ENCODE data around the gene SAMMSON.

Gene SAMMSON

GRCh38 chr3:70108072-70108471, 108.5 kb downstream of the SAMMSON start:
- no peaks in the 10 kb centered on the region for H3K9me2 ChIP-seq (replicated peaks; ENCODE audit: control insufficient read depth, low read length)
- H3K9me3 ChIP-seq (ENCODE audit: control insufficient read depth, insufficient read depth, low read length) = no peaks in the 10 kb centered on the region

GRCh38 chr3:70108546-70108945, 109.0 kb downstream of the SAMMSON start:
- H3K4me2 ChIP-seq (ENCODE audit: low read length) = no peak overlapping the region
- H3K27ac ChIP-seq (ENCODE audit: low read depth, low read length) = no peak overlapping the region
- TF ChIP-seq EZH2phosphoT487 (IDR thresholded peaks at IDR 0.05; ENCODE audit: borderline replicate concordance, low read length) (no peak), CTCF (IDR thresholded peaks at IDR 0.05; ENCODE audit: low read depth, low read length, poor library complexity, severe bottlenecking) (no peak)
- peaks cover 5% of the 10 kb centered on the region; the same call in 1 of the 2 replicates for H3K27me3 ChIP-seq (ENCODE audit: control insufficient read depth, low read length)
- H3K4me1 ChIP-seq (ENCODE audit: control insufficient read depth, low read length) = no peaks in the 10 kb centered on the region
- no peak overlapping the region for H3K4me3 ChIP-seq (ENCODE audit: low read length)
- H3K36me3 ChIP-seq (ENCODE audit: control insufficient read depth, low read length) = no peaks in the 10 kb centered on the region
- H3K79me2 ChIP-seq (ENCODE audit: control insufficient read depth, low read length) = no peaks in the 10 kb centered on the region
- no peaks in the 10 kb centered on the region for H3F3A ChIP-seq (ENCODE audit: control insufficient read depth, insufficient read depth)
- no peaks in the 10 kb centered on the region for H3K9me3 ChIP-seq (ENCODE audit: control insufficient read depth, insufficient read depth, low read length)
- H4K20me1 ChIP-seq (ENCODE audit: control insufficient read depth, insufficient read depth, low read depth, low read length) = no peaks in the 10 kb centered on the region
- H3K9me2 ChIP-seq (replicated peaks; ENCODE audit: control insufficient read depth, low read length) = no peaks in the 10 kb centered on the region

More at GRCh38 chr3:70108072-70108471, 108.5 kb downstream of the SAMMSON start:
- H3K27me3 ChIP-seq (ENCODE audit: control insufficient read depth, low read length) = peaks cover 5% of the 10 kb centered on the region; the same call in 1 of the 2 replicates
- H3K4me2 ChIP-seq (ENCODE audit: low read length) = no peak overlapping the region
- H3K27ac ChIP-seq (ENCODE audit: low read depth, low read length) = no peak overlapping the region
- no peak overlapping the region for H3K4me3 ChIP-seq (ENCODE audit: low read length)
- no peaks in the 10 kb centered on the region for H3K79me2 ChIP-seq (ENCODE audit: control insufficient read depth, low read length)
- no peaks in the 10 kb centered on the region for H4K20me1 ChIP-seq (ENCODE audit: control insufficient read depth, insufficient read depth, low read depth, low read length)
- H3K36me3 ChIP-seq (ENCODE audit: control insufficient read depth, low read length) = no peaks in the 10 kb centered on the region
- H3K4me1 ChIP-seq (ENCODE audit: control insufficient read depth, low read length) = no peaks in the 10 kb centered on the region
- H3F3A ChIP-seq (ENCODE audit: control insufficient read depth, insufficient read depth) = no peaks in the 10 kb centered on the region
- TF ChIP-seq CTCF (IDR thresholded peaks at IDR 0.05; ENCODE audit: low read depth, low read length, poor library complexity, severe bottlenecking) = peak; percentile 59
- TF ChIP-seq EZH2phosphoT487 (IDR thresholded peaks at IDR 0.05; ENCODE audit: borderline replicate concordance, low read length) = no peak

GRCh38 chr3:70110066-70110465, 110.5 kb downstream of the SAMMSON start:
- H3K9me3 ChIP-seq (ENCODE audit: control insufficient read depth, insufficient read depth, low read length) = no peaks in the 10 kb centered on the region
- no peaks in the 10 kb centered on the region for H3K79me2 ChIP-seq (ENCODE audit: control insufficient read depth, low read length)
- no peak overlapping the region for H3K4me3 ChIP-seq (ENCODE audit: low read length)
- H3K4me1 ChIP-seq (ENCODE audit: control insufficient read depth, low read length) = no peaks in the 10 kb centered on the region
- no peak overlapping the region for H3K4me2 ChIP-seq (ENCODE audit: low read length)
- H3K27ac ChIP-seq (ENCODE audit: low read depth, low read length) = no peak overlapping the region
- no peaks in the 10 kb centered on the region for H3F3A ChIP-seq (ENCODE audit: control insufficient read depth, insufficient read depth)
- TF ChIP-seq EZH2phosphoT487 (IDR thresholded peaks at IDR 0.05; ENCODE audit: borderline replicate concordance, low read length) = no peak
- no peak for TF ChIP-seq CTCF (IDR thresholded peaks at IDR 0.05; ENCODE audit: low read depth, low read length, poor library complexity, severe bottlenecking)
- H3K9me2 ChIP-seq (replicated peaks; ENCODE audit: control insufficient read depth, low read length) = no peaks in the 10 kb centered on the region
- no peaks in the 10 kb centered on the region for H4K20me1 ChIP-seq (ENCODE audit: control insufficient read depth, insufficient read depth, low read depth, low read length)
- H3K27me3 ChIP-seq (ENCODE audit: control insufficient read depth, low read length) = peaks cover 5% of the 10 kb centered on the region; the same call in 1 of the 2 replicates
- H3K36me3 ChIP-seq (ENCODE audit: control insufficient read depth, low read length) = no peaks in the 10 kb centered on the region
